Fibroblast of lung (primary cell): ENCODE measurements around the gene PCBP4. TPM values are rescaled to one million over a fixed set of nuclear protein-coding genes. Genes with fewer than 3 reads are reported as not detected.
A peak's percentile ranks its signal among the peaks of the same experiment; 100 is the strongest.

Source experiments
- DNase-seq, 2 donors: peaks; one replicate each; pipeline versions ENCODE4 v3.0.0 to v3.0.0-alpha.2; 2010; ENCODE audit warnings: low read depth in 2 of 2
- H2AFZ ChIP-seq: 2 replicates; pipeline ENCODE4 v1.5.1; 2012; ENCODE audit warnings: low read length, control low read depth, inconsistent platforms
- H3K27ac ChIP-seq: 2 replicates; pipeline ENCODE4 v1.5.1; 2011; ENCODE audit warnings: low read length, control low read depth; ENCODE audit not compliant: insufficient read depth
- H3K27me3 ChIP-seq: 2 replicates; pipeline ENCODE4 v1.5.1; 2011; ENCODE audit warnings: mild to moderate bottlenecking, low read length; ENCODE audit not compliant: control insufficient read depth, insufficient read depth
- H3K36me3 ChIP-seq: 2 replicates; pipeline ENCODE4 v1.5.1; 2011; ENCODE audit warnings: low read length; ENCODE audit not compliant: control insufficient read depth, insufficient read depth
- H3K4me1 ChIP-seq: 2 replicates; pipeline ENCODE4 v1.5.1; 2011; ENCODE audit warnings: low read length; ENCODE audit not compliant: control insufficient read depth, insufficient read depth; ENCODE audit errors: extremely low read depth
- H3K4me2 ChIP-seq: 2 replicates; pipeline ENCODE4 v1.5.1; 2011; ENCODE audit warnings: low read length, control low read depth; ENCODE audit not compliant: insufficient read depth; ENCODE audit errors: extremely low read depth
- H3K4me3 ChIP-seq, 4 experiments: fragments of 200-600 bp in 1 of 4; sonication (generic) in 1 of 4; replicated peaks in 1 of 4; 2 replicates each; pipeline ENCODE4 v1.5.1; 2011 to 2016; ENCODE audit warnings: low read length in 4 of 4, low read depth in 3 of 4, mild to moderate bottlenecking in 3 of 4, control low read depth in 2 of 4, inconsistent platforms in 1 of 4, mixed read lengths in 1 of 4; ENCODE audit not compliant: insufficient read depth in 1 of 4; ENCODE audit errors: control extremely low read depth in 1 of 4
- H3K79me2 ChIP-seq: 2 replicates; pipeline ENCODE4 v1.5.1; 2012; ENCODE audit warnings: mild to moderate bottlenecking, low read length, inconsistent platforms; ENCODE audit not compliant: control insufficient read depth, insufficient read depth
- H3K9ac ChIP-seq: 2 replicates; pipeline ENCODE4 v1.5.1; 2011; ENCODE audit warnings: mild to moderate bottlenecking, low read length, control low read depth; ENCODE audit not compliant: insufficient read depth
- H3K9me3 ChIP-seq: 2 replicates; pipeline ENCODE4 v1.5.1; 2012; ENCODE audit warnings: low read depth, low read length; ENCODE audit not compliant: control insufficient read depth, insufficient read depth
- H4K20me1 ChIP-seq: 2 replicates; pipeline ENCODE4 v1.5.1; 2011; ENCODE audit warnings: low read length; ENCODE audit not compliant: control insufficient read depth, insufficient read depth; ENCODE audit errors: extremely low read depth
- CTCF ChIP-seq, 2 donors: IDR thresholded peaks in 1 of 2; conservative IDR thresholded peaks in 1 of 2; 1 replicate in 1 of 2; 2 replicates in 1 of 2; pipeline ENCODE4 v1.5.1; 2011 to 2012; ENCODE audit warnings: low read length in 2 of 2, control low read depth in 1 of 2, inconsistent platforms in 1 of 2, low read depth in 1 of 2, mild to moderate bottlenecking in 1 of 2
- EZH2 ChIP-seq: IDR thresholded peaks from 2 replicates; pipeline ENCODE4 v1.5.1; 2012; ENCODE audit warnings: low read length, control low read depth, mild to moderate bottlenecking; ENCODE audit errors: missing control alignments
- polyA plus RNA-seq, 2 donors: library from polyadenylated mRNA; depleted of rRNA in 1 of 2; stranded (reverse) in 1 of 2; unstranded in 1 of 2; fragments of >200 nt; gene quantifications; 2 replicates each; pipeline ENCODE4 v1.2.1, GENCODE V29; 2011 to 2012; ENCODE audit warnings: missing spikeins in 1 of 2
- total RNA-seq: library from RNA; depleted of rRNA; stranded (reverse); fragments of >200 nt; gene quantifications from 2 replicates; pipeline ENCODE4 v1.2.1, GENCODE V29; 2014

PCBP4 gene
- total and polyA plus RNA-seq, 2 donors (not counting 1 experiment from before 2014, with no cell fraction given), result 40.2 to 46.2 TPM

DNA sequence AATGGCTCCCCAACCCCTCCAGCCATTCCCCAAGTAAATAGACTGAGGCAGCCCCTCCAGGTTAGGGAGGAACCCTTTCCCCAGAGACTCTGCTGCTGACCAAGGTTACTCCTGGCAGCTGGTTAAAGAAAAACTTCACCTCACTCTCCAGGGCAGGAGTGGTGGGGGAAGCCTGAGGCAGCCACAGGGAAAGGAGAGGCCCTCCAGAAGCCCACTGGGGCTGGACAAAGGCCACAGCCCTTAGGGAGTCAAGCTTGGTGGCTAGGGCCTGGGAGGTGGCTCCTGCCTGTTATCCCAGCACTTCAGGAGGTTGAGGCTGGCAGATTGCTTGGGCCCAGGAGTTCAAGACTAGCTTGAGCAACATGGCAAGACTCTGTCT lies 17.0 kb upstream of the PCBP4 start:
- Histone ChIP-seq H2AFZ (no peak overlapping the region), H3K27ac (peak overlapping the region; percentile 93), H3K4me3 (peak overlapping the region in 2 of 4 experiments; percentile 9 to 75), H3K4me1 (peaks cover 7% of the 10 kb centered on the region), H4K20me1 (no peaks in the 10 kb centered on the region), H3K36me3 (peaks cover 4% of the 10 kb centered on the region), H3K79me2 (peaks cover 6% of the 10 kb centered on the region), H3K27me3 (no peaks in the 10 kb centered on the region), H3K4me2 (peak overlapping the region; percentile 90), H3K9me3 (no peaks in the 10 kb centered on the region), H3K9ac (no peak overlapping the region)
- DNase-seq, result no peak
- TF ChIP-seq EZH2 (no peak), CTCF (conservative IDR thresholded peaks at IDR 0.05 in 1 of 2, IDR thresholded peaks at IDR 0.05 in 1 of 2; ENCODE audit: low read depth in 1 of 2, low read length in 2 of 2) (no peak)

DNA sequence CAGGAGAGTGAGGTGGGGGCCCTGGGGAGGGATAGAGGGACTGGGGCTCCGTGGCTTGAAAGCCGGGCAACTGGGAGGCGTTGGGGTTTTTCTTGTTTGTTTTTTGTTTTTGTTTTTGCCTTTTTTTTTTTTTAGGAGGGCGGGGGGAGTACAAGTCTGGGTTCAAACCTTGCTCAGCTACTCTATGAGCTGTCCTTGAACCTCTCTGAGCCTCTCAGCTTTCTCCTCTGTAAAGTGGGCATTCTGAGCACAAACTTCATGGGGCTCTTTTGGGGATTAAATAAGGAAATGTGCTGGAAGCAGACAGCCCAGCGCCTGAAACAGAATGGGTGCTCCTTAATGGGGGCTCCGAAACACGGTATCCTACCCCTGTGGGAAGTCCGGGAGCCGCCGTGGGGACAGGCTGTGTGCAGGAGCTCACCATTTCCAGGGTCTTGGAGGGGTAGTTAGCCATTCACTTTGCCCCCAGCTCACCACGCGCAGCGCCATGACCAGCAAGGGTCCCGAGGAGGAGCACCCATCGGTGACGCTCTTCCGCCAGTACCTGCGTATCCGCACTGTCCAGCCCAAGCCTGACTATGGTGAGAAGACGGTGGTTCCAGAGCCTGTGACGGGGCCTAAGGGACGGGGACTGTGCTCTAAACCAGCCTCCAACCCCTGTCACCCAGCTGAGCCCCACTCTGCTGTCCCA lies 16.5 kb upstream of the PCBP4 start:
- peaks cover 2% of the 10 kb centered on the region for H3K36me3 ChIP-seq
- H4K20me1 ChIP-seq, result no peaks in the 10 kb centered on the region
- peak overlapping the region; percentile 52 to 75 (median 66) for H3K4me3 ChIP-seq
- no peak for DNase-seq
- peaks cover 5% of the 10 kb centered on the region for H3K4me1 ChIP-seq
- TF ChIP-seq EZH2 (no peak), CTCF (conservative IDR thresholded peaks at IDR 0.05 in 1 of 2, IDR thresholded peaks at IDR 0.05 in 1 of 2; ENCODE audit: low read depth in 1 of 2, low read length in 2 of 2) (no peak)
- peak overlapping the region; percentile 73 for H3K9ac ChIP-seq
- H3K27ac ChIP-seq, result peak overlapping the region; percentile 93
- peak overlapping the region; percentile 90 for H3K4me2 ChIP-seq
- H3K27me3 ChIP-seq, result no peaks in the 10 kb centered on the region
- H3K79me2 ChIP-seq, result peaks cover 6% of the 10 kb centered on the region
- H2AFZ ChIP-seq, result peak overlapping the region; percentile 25
- H3K9me3 ChIP-seq, result no peaks in the 10 kb centered on the region

DNA sequence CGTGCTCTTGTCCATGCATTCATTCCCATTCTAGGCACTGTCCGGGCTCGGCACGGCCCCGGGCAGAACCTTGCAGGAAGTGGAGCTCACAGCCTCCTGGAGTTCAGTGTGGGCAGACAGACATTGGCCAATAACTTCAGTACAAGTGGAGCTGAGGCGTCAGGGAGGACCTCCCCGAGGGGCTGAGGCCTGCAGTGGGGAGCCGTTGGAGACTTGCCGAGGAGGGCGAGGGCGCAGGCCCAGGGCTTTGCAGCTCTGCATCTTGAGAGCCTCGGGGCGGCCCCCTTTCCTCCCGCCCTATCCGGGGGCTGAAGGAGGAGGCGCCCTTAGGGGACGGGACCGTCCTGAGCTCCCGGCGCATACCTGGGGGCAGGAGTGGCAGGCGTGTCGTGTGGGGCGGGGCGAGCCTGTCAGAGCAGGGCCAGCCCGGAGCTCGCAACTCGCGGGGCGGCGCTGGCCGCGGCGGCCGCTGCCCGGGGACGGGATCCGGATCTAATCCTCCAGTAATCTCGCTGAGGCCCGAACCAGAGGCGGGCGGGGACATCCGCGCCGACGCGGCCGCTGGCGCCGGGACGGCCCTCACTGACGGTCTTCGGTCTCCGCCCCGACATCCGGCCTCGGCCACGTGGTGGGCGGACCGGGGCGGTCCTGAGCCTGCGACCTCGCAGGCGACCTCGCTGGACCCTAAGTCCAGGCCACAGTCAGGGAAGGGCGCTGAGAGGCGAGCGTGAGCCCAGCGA lies 15.8 kb upstream of the PCBP4 start, which contains the start of gene ACY1:
Gene ACY1, plus strand, starts transcription at position 698 of the 740 bp plus-strand sequence. CDS start 530 bp downstream, outside the sequence.
- peak within 1 kb of the TSS; percentile 39 for H2AFZ ChIP-seq
- peak within 1 kb of the TSS; percentile 55 to 75 (median 66) for H3K4me3 ChIP-seq
- no peaks in the 10 kb centered on the region for H3K27me3 ChIP-seq
- no peaks in the 10 kb centered on the region for H3K9me3 ChIP-seq
- DNase-seq, result peak; percentile 82 to 93
- TF ChIP-seq CTCF (conservative IDR thresholded peaks at IDR 0.05 in 1 of 2, IDR thresholded peaks at IDR 0.05 in 1 of 2; ENCODE audit: low read depth in 1 of 2, low read length in 2 of 2), result no peak
- no peak for TF ChIP-seq EZH2
- peak within 1 kb of the TSS; percentile 73 for H3K9ac ChIP-seq
- H3K4me1 ChIP-seq, result peaks cover 5% of the 10 kb centered on the region
- H3K27ac ChIP-seq, result peak within 1 kb of the TSS; percentile 93
- H3K36me3 ChIP-seq, result peaks cover 1% of the 10 kb centered on the region
- peak within 1 kb of the TSS; percentile 92 for H3K4me2 ChIP-seq
- H4K20me1 ChIP-seq, result no peaks in the 10 kb centered on the region
- peaks cover 6% of the 10 kb centered on the region for H3K79me2 ChIP-seq
